HG02759 (cell line): ENCODE measurements around the gene CSTF3.
A peak's percentile ranks its signal among the peaks of the same experiment; 100 is the strongest.
"Not testable (repeated sequence)": the region's sequence is repeated elsewhere in the genome, so short reads cannot be mapped to it uniquely, and the experiment has no call there.

Experiments
- ATAC-seq: cut with Tn5 transposase; IDR thresholded peaks from one replicate; pipeline ENCODE4 v1.9.1; 2021; ENCODE audit warnings: mild to moderate bottlenecking, moderate library complexity; ENCODE audit not compliant: unreplicated experiment

Gene CSTF3

GRCh38 chr11:33161120-33162005 lies at the start of gene CSTF3:
Gene CSTF3, minus strand, starts transcription at chr11:33161480. Its CDS starts 155 bp downstream, at chr11:33161325.
- ATAC-seq: peak; percentile 92

GRCh38 chr11:33208150-33208549 lies 46.9 kb upstream of the CSTF3 start:
- ATAC-seq: no peak

GRCh38 chr11:33207408-33207985 lies 46.2 kb upstream of the CSTF3 start:
- ATAC-seq: no peak

GRCh38 chr11:33197915-33198727 lies 36.8 kb upstream of the CSTF3 start:
- ATAC-seq: no peak

GRCh38 chr11:33195462-33196173 lies 34.3 kb upstream of the CSTF3 start:
- no peak for ATAC-seq

GRCh38 chr11:33194455-33194854 lies 33.2 kb upstream of the CSTF3 start:
- ATAC-seq: no peak

GRCh38 chr11:33191467-33191866 lies 30.2 kb upstream of the CSTF3 start:
- ATAC-seq: no peak

GRCh38 chr11:33187998-33188722 lies 26.9 kb upstream of the CSTF3 start:
- no peak for ATAC-seq

- no peak for ATAC-seq
Measured at GRCh38 chr11:33185756-33186155, 24.5 kb upstream of the CSTF3 start.

GRCh38 chr11:33182246-33182878 lies 21.1 kb upstream of the CSTF3 start:
- ATAC-seq: no peak

- ATAC-seq: no peak
Measured at GRCh38 chr11:33179348-33179803, 18.1 kb upstream of the CSTF3 start.

GRCh38 chr11:33178443-33179180 lies 17.3 kb upstream of the CSTF3 start:
- ATAC-seq: no peak

- no peak for ATAC-seq
Measured at GRCh38 chr11:33177676-33178336, 16.5 kb upstream of the CSTF3 start.

GRCh38 chr11:33176760-33177159 lies 15.5 kb upstream of the CSTF3 start:
- ATAC-seq: not testable (repeated sequence)

- no peak for ATAC-seq
Measured at GRCh38 chr11:33172996-33173395, 11.7 kb upstream of the CSTF3 start.

- no peak for ATAC-seq
Measured at GRCh38 chr11:33172345-33172744, 11.1 kb upstream of the CSTF3 start.

- ATAC-seq: no peak
Measured at GRCh38 chr11:33171251-33171650, 10.0 kb upstream of the CSTF3 start.

- ATAC-seq: no peak
Measured at GRCh38 chr11:33168709-33169200, 7.5 kb upstream of the CSTF3 start.
